Suppressor macrophage treated with lipopolysaccharide for 4 hours (primary cell): ENCODE measurements around the gene SLC9B1.
"Not testable (repeated sequence)": the region's sequence is repeated elsewhere in the genome, so short reads cannot be mapped to it uniquely, and the experiment has no call there.

Experiments used
- DNase-seq: peaks from one replicate; pipeline ENCODE4 v3.0.0-alpha.2; 2020

The SLC9B1 gene

GRCh38 chr4:103011378-103012025, 8.0 kb downstream of the SLC9B1 start:
- DNase-seq: no peak

- DNase-seq: no peak
Measured at GRCh38 chr4:103010804-103011203, 8.7 kb downstream of the SLC9B1 start.

- peak; percentile 75 for DNase-seq
Measured at GRCh38 chr4:103008875-103009729, 10.4 kb downstream of the SLC9B1 start.

- DNase-seq: no peak
Measured at GRCh38 chr4:103002551-103002950, 17.0 kb downstream of the SLC9B1 start.

- DNase-seq: no peak
Measured at GRCh38 chr4:102994803-102995202, 24.7 kb downstream of the SLC9B1 start.

GRCh38 chr4:102993985-102994384, 25.5 kb downstream of the SLC9B1 start:
- DNase-seq: not testable (repeated sequence)

- peak; percentile 47 for DNase-seq
Measured at GRCh38 chr4:102988429-102989020, 31.0 kb downstream of the SLC9B1 start.

- no peak for DNase-seq
Measured at GRCh38 chr4:102981005-102981404, 38.5 kb downstream of the SLC9B1 start.

GRCh38 chr4:102961813-102962212, 57.7 kb downstream of the SLC9B1 start:
- not testable (repeated sequence) for DNase-seq

GRCh38 chr4:102959496-102959895, 60.0 kb downstream of the SLC9B1 start:
- no peak for DNase-seq

GRCh38 chr4:102945066-102945465, 74.4 kb downstream of the SLC9B1 start:
- DNase-seq: no peak

GRCh38 chr4:102938063-102938462, 81.4 kb downstream of the SLC9B1 start:
- DNase-seq: not testable (repeated sequence)

GRCh38 chr4:102935716-102936115, 83.8 kb downstream of the SLC9B1 start:
- DNase-seq: no peak

GRCh38 chr4:102919697-102920096, 99.8 kb downstream of the SLC9B1 start:
- not testable (repeated sequence) for DNase-seq

- DNase-seq: no peak
Measured at GRCh38 chr4:102918859-102919258, 100.6 kb downstream of the SLC9B1 start.

GRCh38 chr4:102901804-102902203, 117.7 kb downstream of the SLC9B1 start:
- DNase-seq: no peak

- DNase-seq: not testable (repeated sequence)
Measured at GRCh38 chr4:102897610-102898009, 121.9 kb downstream of the SLC9B1 start.

GRCh38 chr4:102896547-102896946, 123.0 kb downstream of the SLC9B1 start:
- DNase-seq: not testable (repeated sequence)

- DNase-seq: not testable (repeated sequence)
Measured at GRCh38 chr4:102889866-102890265, 129.6 kb downstream of the SLC9B1 start.

- not testable (repeated sequence) for DNase-seq
Measured at GRCh38 chr4:102888570-102888969, 130.9 kb downstream of the SLC9B1 start.

- no peak for DNase-seq
Measured at GRCh38 chr4:102883278-102883677, 136.2 kb downstream of the SLC9B1 start.

GRCh38 chr4:102881343-102881742, 138.2 kb downstream of the SLC9B1 start:
- no peak for DNase-seq

GRCh38 chr4:102878901-102879300, 140.6 kb downstream of the SLC9B1 start:
- no peak for DNase-seq

GRCh38 chr4:102878349-102878748, 141.2 kb downstream of the SLC9B1 start:
- peak; percentile 94 for DNase-seq
